ENCODE measurements around the gene NSD1. TPM values are rescaled to one million over a fixed set of nuclear protein-coding genes. Genes with fewer than 3 reads are reported as not detected.
A peak's percentile ranks its signal among the peaks of the same experiment; 100 is the strongest.

The NSD1 gene
- total RNA-seq, 2 donors from 2014 or later: 150 to 190 TPM

DNA sequence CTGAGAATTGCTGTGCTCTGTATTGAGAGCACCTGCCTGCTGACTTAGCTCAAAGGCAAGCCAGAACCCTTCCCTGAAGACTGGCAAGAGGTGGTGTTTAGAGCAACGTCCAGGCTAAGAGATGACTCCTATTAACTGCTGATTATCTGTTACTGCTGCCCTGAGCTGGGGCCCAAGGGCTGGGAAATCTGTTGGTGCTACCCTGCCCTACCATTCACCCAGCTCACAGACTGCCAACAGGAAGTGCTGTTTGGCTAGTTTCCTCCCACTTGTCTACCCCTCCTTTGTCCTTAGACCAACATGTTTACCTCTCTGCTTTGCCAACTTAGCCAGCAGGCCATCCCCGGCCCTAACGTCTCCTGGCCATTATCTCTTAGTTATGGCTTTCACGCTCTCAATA is 163.0 kb downstream of the NSD1 start:
- WGBS, 2 experiments (ENCODE audit: insufficient coverage in 1 of 2, insufficient read length in 1 of 2): 91% methylated on average over 3 to 4 of the region's 4 CpGs
- Histone ChIP-seq H3K9ac (ENCODE audit: extremely low read depth, low read length, poor library complexity, severe bottlenecking) (no peak overlapping the region), H3K4me3 (ENCODE audit: low read length) (no peak overlapping the region), H3K27ac (ENCODE audit: low read depth, low read length) (no peak overlapping the region), H3K36me3 (ENCODE audit: control insufficient read depth, insufficient read depth, low read length) (peaks cover 88% of the 10 kb centered on the region), H3K9me3 (ENCODE audit: control insufficient read depth, low read length) (no peaks in the 10 kb centered on the region), H3K4me1 (ENCODE audit: control insufficient read depth, insufficient read depth, low read length) (peaks cover 13% of the 10 kb centered on the region), H3K27me3 (ENCODE audit: control insufficient read depth, insufficient read depth, low read length, poor library complexity, severe bottlenecking) (no peaks in the 10 kb centered on the region)
- H3K4me3 Mint-ChIP-seq: no peak overlapping the region
- H3K27me3 Mint-ChIP-seq (ENCODE audit: insufficient read depth): no peaks in the 10 kb centered on the region
- H3K27ac Mint-ChIP-seq: peak overlapping the region; percentile 61
- DNase-seq: no peak
- TF ChIP-seq, protein P1, sequence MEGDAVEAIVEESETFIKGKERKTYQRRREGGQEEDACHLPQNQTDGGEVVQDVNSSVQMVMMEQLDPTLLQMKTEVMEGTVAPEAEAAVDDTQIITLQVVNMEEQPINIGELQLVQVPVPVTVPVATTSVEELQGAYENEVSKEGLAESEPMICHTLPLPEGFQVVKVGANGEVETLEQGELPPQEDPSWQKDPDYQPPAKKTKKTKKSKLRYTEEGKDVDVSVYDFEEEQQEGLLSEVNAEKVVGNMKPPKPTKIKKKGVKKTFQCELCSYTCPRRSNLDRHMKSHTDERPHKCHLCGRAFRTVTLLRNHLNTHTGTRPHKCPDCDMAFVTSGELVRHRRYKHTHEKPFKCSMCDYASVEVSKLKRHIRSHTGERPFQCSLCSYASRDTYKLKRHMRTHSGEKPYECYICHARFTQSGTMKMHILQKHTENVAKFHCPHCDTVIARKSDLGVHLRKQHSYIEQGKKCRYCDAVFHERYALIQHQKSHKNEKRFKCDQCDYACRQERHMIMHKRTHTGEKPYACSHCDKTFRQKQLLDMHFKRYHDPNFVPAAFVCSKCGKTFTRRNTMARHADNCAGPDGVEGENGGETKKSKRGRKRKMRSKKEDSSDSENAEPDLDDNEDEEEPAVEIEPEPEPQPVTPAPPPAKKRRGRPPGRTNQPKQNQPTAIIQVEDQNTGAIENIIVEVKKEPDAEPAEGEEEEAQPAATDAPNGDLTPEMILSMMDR (conservative IDR thresholded peaks at IDR 0.05): no peak
- peaks cover 66% of the 10 kb centered on the region for H3K36me3 Mint-ChIP-seq (ENCODE audit: low read depth)
- no peaks in the 10 kb centered on the region for H3K9me3 Mint-ChIP-seq
- peaks cover 50% of the 10 kb centered on the region for H3K4me1 Mint-ChIP-seq

DNA sequence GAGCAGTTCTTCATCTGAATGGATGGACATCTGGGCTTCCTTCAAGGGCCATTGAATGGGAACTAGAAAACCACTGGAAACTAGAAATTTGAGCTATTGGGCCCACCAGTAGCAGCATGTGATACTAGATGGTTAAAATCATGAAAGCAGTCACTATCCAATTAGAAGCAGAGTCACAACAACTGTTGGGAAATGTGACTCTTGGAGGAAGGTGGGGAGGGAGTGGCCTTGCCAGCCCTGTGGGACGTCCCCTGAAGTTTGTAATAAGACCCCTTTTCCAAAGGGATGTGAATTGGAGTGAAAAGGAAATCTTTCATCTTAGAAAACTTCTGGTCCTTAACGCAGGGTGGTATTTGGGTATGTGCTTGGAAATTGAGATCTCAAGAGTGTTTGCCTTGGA is 164.3 kb downstream of the NSD1 start:
- WGBS, 2 experiments (ENCODE audit: insufficient coverage in 1 of 2, insufficient read length in 1 of 2): 87 to 100% methylated on average over 1 to 2 of the region's 2 CpGs
- Histone ChIP-seq H3K9me3 (ENCODE audit: control insufficient read depth, low read length) (no peaks in the 10 kb centered on the region), H3K4me3 (ENCODE audit: low read length) (no peak overlapping the region), H3K27me3 (ENCODE audit: control insufficient read depth, insufficient read depth, low read length, poor library complexity, severe bottlenecking) (no peaks in the 10 kb centered on the region), H3K4me1 (ENCODE audit: control insufficient read depth, insufficient read depth, low read length) (peaks cover 15% of the 10 kb centered on the region), H3K27ac (ENCODE audit: low read depth, low read length) (no peak overlapping the region), H3K9ac (ENCODE audit: extremely low read depth, low read length, poor library complexity, severe bottlenecking) (no peak overlapping the region), H3K36me3 (ENCODE audit: control insufficient read depth, insufficient read depth, low read length) (peaks cover 78% of the 10 kb centered on the region)
- peaks cover 53% of the 10 kb centered on the region for H3K36me3 Mint-ChIP-seq (ENCODE audit: low read depth)
- no peak overlapping the region for H3K4me3 Mint-ChIP-seq
- TF ChIP-seq, protein P1 (conservative IDR thresholded peaks at IDR 0.05): no peak
- no peak for DNase-seq
- no peaks in the 10 kb centered on the region for H3K9me3 Mint-ChIP-seq
- H3K4me1 Mint-ChIP-seq: peaks cover 57% of the 10 kb centered on the region
- peak overlapping the region; percentile 61 for H3K27ac Mint-ChIP-seq
- no peaks in the 10 kb centered on the region for H3K27me3 Mint-ChIP-seq (ENCODE audit: insufficient read depth)

DNA sequence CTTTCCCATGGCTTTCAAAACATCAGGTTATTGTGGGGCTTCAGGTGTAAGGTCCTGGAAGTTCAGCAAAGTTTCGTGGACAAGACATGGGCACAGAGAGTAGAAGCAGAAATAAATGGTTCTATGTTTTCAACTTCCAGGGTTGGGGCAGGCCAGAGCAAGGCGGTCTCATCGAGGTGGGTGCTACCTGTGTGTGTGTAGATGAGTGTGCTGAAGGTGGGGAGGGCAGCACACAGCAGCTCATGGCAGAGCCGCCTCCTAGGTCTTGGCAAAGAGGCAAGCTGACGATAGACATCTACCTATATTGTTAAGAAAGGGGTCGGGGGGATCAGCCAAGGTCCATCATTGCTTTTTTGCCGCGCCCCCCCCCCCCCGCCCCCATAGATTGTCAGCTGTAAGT is 166.1 kb downstream of the NSD1 start:
- Mint-ChIP-seq H3K27ac (peak overlapping the region; percentile 86), H3K36me3 (ENCODE audit: low read depth) (peaks cover 37% of the 10 kb centered on the region), H3K4me3 (no peak overlapping the region), H3K9me3 (no peaks in the 10 kb centered on the region), H3K4me1 (peaks cover 64% of the 10 kb centered on the region), H3K27me3 (ENCODE audit: insufficient read depth) (no peaks in the 10 kb centered on the region)
- 94 to 96% methylated on average over 5 to 7 of the region's 9 CpGs for WGBS, 2 experiments (ENCODE audit: insufficient coverage in 1 of 2, insufficient read length in 1 of 2)
- no peak overlapping the region for H3K27ac ChIP-seq (ENCODE audit: low read depth, low read length)
- peaks cover 18% of the 10 kb centered on the region for H3K4me1 ChIP-seq (ENCODE audit: control insufficient read depth, insufficient read depth, low read length)
- no peak for DNase-seq
- peaks cover 61% of the 10 kb centered on the region for H3K36me3 ChIP-seq (ENCODE audit: control insufficient read depth, insufficient read depth, low read length)
- TF ChIP-seq, protein P1 (conservative IDR thresholded peaks at IDR 0.05): no peak
- H3K4me3 ChIP-seq (ENCODE audit: low read length): no peak overlapping the region
- H3K9me3 ChIP-seq (ENCODE audit: control insufficient read depth, low read length): no peaks in the 10 kb centered on the region
- no peaks in the 10 kb centered on the region for H3K27me3 ChIP-seq (ENCODE audit: control insufficient read depth, insufficient read depth, low read length, poor library complexity, severe bottlenecking)
- H3K9ac ChIP-seq (ENCODE audit: extremely low read depth, low read length, poor library complexity, severe bottlenecking): no peak overlapping the region
